OCI-LY3 (cell line): ENCODE measurements around the gene KPNA2.
"Not testable (repeated sequence)": the region's sequence is repeated elsewhere in the genome, so short reads cannot be mapped to it uniquely, and the experiment has no call there.

ENCODE experiments used
- H2AFZ ChIP-seq: fragments of 200-600, 300-600 bp; shearing (Covaris generic); 2 replicates; pipeline ENCODE4 v1.6.0; 2014; ENCODE audit warnings: antibody characterized with exemption, low read depth, low read length
- H3K27ac ChIP-seq: fragments of 200-600, 300-600 bp; sonication (generic); 2 replicates; pipeline ENCODE4 v1.5.1; 2014; ENCODE audit warnings: mild to moderate bottlenecking, low read length, moderate library complexity, mixed read lengths
- H3K27me3 ChIP-seq: fragments of 200-600, 300-600 bp; sonication (generic); 2 replicates; pipeline ENCODE4 v1.6.1; 2014; ENCODE audit warnings: low read depth, low read length, mixed read lengths
- H3K36me3 ChIP-seq: fragments of 200-600, 300-600 bp; sonication (generic); replicated peaks from 2 replicates; pipeline ENCODE3; 2014; ENCODE audit warnings: low read depth, low read length, mixed read lengths
- H3K4me1 ChIP-seq: fragments of 300-600, 200-600 bp; sonication (generic); 2 replicates; pipeline ENCODE4 v1.6.1; 2014; ENCODE audit warnings: low read length, mixed read lengths
- H3K4me2 ChIP-seq: fragments of 200-600, 300-600 bp; sonication (generic); 2 replicates; pipeline ENCODE4 v1.6.1; 2014; ENCODE audit warnings: low read length, mixed read lengths
- H3K4me3 ChIP-seq: fragments of 300-600, 200-600 bp; sonication (generic); 2 replicates; pipeline ENCODE4 v1.5.1; 2014; ENCODE audit warnings: antibody characterized with exemption, mild to moderate bottlenecking, low read length, moderate library complexity
- H3K79me2 ChIP-seq: fragments of 300-600, 200-600 bp; shearing (Covaris generic); 2 replicates; pipeline ENCODE4 v1.6.1; 2014; ENCODE audit warnings: mild to moderate bottlenecking, low read length, mixed read lengths
- H3K9ac ChIP-seq: fragments of 300-600, 200-600 bp; shearing (Covaris generic); 2 replicates; pipeline ENCODE4 v1.6.0; 2014; ENCODE audit warnings: mild to moderate bottlenecking, low read length, moderate library complexity
- H3K9me3 ChIP-seq: fragments of 200-600, 300-600 bp; shearing (Covaris generic); 2 replicates; pipeline ENCODE4 v1.6.1; 2014; ENCODE audit warnings: low read length, mixed read lengths; ENCODE audit not compliant: insufficient read depth
- H4K20me1 ChIP-seq: fragments of 200-600, 300-600 bp; sonication (generic); 2 replicates; pipeline ENCODE4 v1.6.1; 2016; ENCODE audit warnings: low read length, mixed read lengths; ENCODE audit not compliant: insufficient read depth
- EZH2phosphoT487 ChIP-seq: fragments of 200-600 bp; shearing (Covaris generic); IDR thresholded peaks from 2 replicates; pipeline ENCODE4 v1.6.1; 2018; ENCODE audit warnings: antibody characterized with exemption, mixed run types, low read depth
- TF ChIP-seq, protein P1 (sequence below): fragments of 200-600, 300-600 bp; sonication (generic); IDR thresholded peaks from 2 replicates; pipeline ENCODE4 v1.5.1; 2014; ENCODE audit warnings: antibody characterized with exemption, low read length, low read depth

Gene KPNA2

DNA sequence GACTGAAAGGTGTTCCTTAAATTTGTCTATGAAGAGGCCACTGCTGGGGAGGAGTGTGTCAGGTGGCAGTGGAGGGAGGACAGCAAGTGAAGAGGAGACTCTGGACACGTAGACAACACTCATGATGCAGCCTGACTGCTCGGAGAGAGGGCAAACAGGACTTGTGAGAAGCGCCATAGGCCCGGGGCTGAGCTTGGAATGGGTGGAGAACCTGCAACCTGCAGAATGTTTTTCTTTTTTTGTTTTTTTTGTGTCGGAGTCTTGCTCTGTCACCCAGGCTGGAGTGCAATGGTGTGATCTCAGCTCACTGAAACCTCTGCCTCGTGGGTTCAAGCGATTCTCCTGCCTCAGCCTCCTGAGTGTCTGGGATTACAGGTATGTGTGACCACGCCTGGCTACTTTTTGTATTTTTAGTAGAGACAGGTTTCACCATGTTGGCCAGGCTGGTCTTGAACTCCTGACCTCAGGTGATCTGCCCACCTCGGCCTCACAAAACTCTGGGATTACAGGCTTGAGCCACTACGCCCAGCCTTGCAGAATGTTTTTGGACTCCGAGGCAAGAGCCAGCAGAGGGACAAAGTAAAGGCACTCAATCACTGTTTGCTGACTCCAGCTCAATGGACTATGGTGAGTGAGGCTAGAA, 20.3 kb upstream of the KPNA2 start:
- Histone ChIP-seq H4K20me1 (no peaks in the 10 kb centered on the region), H3K36me3 (no peaks in the 10 kb centered on the region), H3K9ac (no peak overlapping the region), H3K9me3 (no peaks in the 10 kb centered on the region), H3K79me2 (no peaks in the 10 kb centered on the region), H3K4me2 (no peak overlapping the region), H3K27ac (no peak overlapping the region), H2AFZ (no peak overlapping the region), H3K27me3 (no peaks in the 10 kb centered on the region; the same call in 1 of the 2 replicates), H3K4me3 (no peak overlapping the region), H3K4me1 (no peaks in the 10 kb centered on the region)
- TF ChIP-seq, protein P1, sequence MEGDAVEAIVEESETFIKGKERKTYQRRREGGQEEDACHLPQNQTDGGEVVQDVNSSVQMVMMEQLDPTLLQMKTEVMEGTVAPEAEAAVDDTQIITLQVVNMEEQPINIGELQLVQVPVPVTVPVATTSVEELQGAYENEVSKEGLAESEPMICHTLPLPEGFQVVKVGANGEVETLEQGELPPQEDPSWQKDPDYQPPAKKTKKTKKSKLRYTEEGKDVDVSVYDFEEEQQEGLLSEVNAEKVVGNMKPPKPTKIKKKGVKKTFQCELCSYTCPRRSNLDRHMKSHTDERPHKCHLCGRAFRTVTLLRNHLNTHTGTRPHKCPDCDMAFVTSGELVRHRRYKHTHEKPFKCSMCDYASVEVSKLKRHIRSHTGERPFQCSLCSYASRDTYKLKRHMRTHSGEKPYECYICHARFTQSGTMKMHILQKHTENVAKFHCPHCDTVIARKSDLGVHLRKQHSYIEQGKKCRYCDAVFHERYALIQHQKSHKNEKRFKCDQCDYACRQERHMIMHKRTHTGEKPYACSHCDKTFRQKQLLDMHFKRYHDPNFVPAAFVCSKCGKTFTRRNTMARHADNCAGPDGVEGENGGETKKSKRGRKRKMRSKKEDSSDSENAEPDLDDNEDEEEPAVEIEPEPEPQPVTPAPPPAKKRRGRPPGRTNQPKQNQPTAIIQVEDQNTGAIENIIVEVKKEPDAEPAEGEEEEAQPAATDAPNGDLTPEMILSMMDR = no peak
- TF ChIP-seq EZH2phosphoT487 = no peak

DNA sequence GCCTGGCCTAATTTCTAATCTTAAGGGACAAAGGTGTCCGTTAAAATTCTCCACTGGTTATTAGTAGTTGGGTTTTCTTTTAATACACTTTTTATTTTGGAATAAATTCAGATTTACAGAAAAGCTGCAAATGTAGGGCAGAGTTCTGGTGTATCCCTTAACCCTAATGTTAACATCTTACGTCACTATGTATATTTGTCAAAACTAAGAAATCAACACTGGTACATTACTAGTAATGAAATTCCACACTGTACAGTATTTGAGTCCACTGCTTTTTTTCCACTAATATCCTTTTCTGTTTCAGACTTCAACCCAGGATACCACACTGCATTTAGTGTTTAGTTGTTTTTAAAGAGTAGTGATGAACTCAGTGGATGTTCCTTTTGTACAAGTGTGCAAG, 18.7 kb upstream of the KPNA2 start:
- Histone ChIP-seq H4K20me1 (no peaks in the 10 kb centered on the region), H3K79me2 (no peaks in the 10 kb centered on the region), H2AFZ (no peak overlapping the region), H3K4me2 (no peak overlapping the region), H3K9me3 (no peaks in the 10 kb centered on the region), H3K27me3 (no peaks in the 10 kb centered on the region; the same call in 1 of the 2 replicates), H3K4me3 (no peak overlapping the region), H3K4me1 (no peaks in the 10 kb centered on the region), H3K36me3 (no peaks in the 10 kb centered on the region), H3K9ac (no peak overlapping the region), H3K27ac (no peak overlapping the region)
- TF ChIP-seq EZH2phosphoT487 = no peak
- TF ChIP-seq, protein P1 = no peak

DNA sequence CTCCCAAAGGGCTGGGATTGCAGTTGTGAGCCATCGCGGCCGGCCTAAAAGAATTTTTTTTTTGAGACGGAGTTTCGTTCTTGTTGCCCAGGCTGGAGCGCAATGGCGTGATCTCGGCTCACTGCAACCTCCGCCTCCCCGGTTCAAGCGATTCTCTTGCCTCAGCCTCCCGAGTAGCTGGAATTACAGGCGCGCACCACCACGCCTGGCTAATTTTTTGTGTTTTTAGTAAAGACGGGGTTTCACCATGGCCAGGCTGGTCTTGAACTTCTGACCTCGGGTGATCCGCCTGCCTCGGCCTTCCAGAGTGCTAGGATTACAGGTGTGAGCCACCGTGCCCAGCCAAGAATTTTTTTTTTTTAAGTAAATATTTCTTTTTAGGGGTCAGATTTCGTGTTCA, 17.0 kb upstream of the KPNA2 start:
- H2AFZ ChIP-seq, H3K9ac ChIP-seq: not testable (repeated sequence)

DNA sequence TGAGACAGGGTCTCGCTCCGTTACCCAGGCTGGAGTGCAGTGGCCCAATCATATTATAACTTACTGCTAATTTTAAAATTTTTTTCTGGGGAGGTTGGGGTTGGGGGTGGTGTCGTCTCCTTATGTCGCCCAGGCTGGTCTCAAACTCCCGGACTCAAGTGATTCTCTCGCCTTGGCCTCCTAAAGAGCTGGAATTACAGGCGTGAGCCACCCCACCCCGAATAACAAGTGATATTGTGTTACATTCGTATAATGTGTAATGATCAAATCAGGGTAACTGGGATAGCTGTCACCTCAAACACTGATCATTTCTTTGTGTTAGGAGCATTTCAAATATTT, 16.2 kb upstream of the KPNA2 start:
- Histone ChIP-seq H3K79me2 (no peaks in the 10 kb centered on the region), H3K4me2 (peak overlapping the region; percentile 72), H4K20me1 (no peaks in the 10 kb centered on the region), H3K9me3 (no peaks in the 10 kb centered on the region), H3K27ac (no peak overlapping the region), H2AFZ (no peak overlapping the region), H3K27me3 (no peaks in the 10 kb centered on the region; the same call in 1 of the 2 replicates), H3K36me3 (no peaks in the 10 kb centered on the region), H3K4me1 (no peaks in the 10 kb centered on the region), H3K4me3 (peak overlapping the region; percentile 89), H3K9ac (peak overlapping the region; percentile 48)
- TF ChIP-seq, protein P1 = no peak
- no peak for TF ChIP-seq EZH2phosphoT487

More for the DNA sequence above, 17.0 kb upstream of the KPNA2 start:
- not testable (repeated sequence) for H4K20me1 ChIP-seq, H3K4me1 ChIP-seq, H3K9me3 ChIP-seq, H3K4me3 ChIP-seq, H3K4me2 ChIP-seq, H3K27me3 ChIP-seq, H3K79me2 ChIP-seq, H3K27ac ChIP-seq, H3K36me3 ChIP-seq
